GM12892 (cell line): Measurements from ENCODE around the gene SHISA5.

Experiments
- POLR2A ChIP-seq: IDR thresholded peaks from 2 replicates; pipeline ENCODE4 v1.6.1; 2011; ENCODE audit warnings: low read depth, low read length, control low read depth
- POLR2AphosphoS5 ChIP-seq: IDR thresholded peaks from 2 replicates; pipeline ENCODE4 v1.6.1; 2011; ENCODE audit warnings: low read depth, low read length, control low read depth
- TAF1 ChIP-seq: IDR thresholded peaks from 2 replicates; pipeline ENCODE4 v1.6.1; 2011; ENCODE audit warnings: low read depth, mild to moderate bottlenecking, control low read depth, low read length, borderline replicate concordance

GRCh38 chr3:48419149-48419548, 84.8 kb downstream of the SHISA5 start:
- TF ChIP-seq POLR2A (no peak), POLR2AphosphoS5 (no peak), TAF1 (no peak)
